K562 (cell line): ENCODE measurements around the gene DNAAF8. TPM values are rescaled to one million over a fixed set of nuclear protein-coding genes. Genes with fewer than 3 reads are reported as not detected.

Experiments
- CAMTA2 ChIP-seq: fragments of 250-450 bp; sonication (Bioruptor Pico); conservative IDR thresholded peaks from 2 replicates; pipeline ENCODE4 v1.5.1; 2022
- CREB1 ChIP-seq, 2 experiments: sonication (generic) in 1 of 2; formaldehyde crosslinking in 1 of 2; IDR thresholded peaks; 2 replicates each; pipeline versions ENCODE4 v1.6.1 to v1.8.0; 2012 to 2022; ENCODE audit warnings: inconsistent platforms in 1 of 2, mild to moderate bottlenecking in 1 of 2, missing genetic modification reagents in 1 of 2, moderate library complexity in 1 of 2
- CREM ChIP-seq: IDR thresholded peaks from 2 replicates; pipeline ENCODE4 v1.6.1; 2014; ENCODE audit warnings: antibody characterized with exemption, low read depth
- CXXC5 ChIP-seq: fragments of 250-450 bp; sonication (Bioruptor Pico); IDR thresholded peaks from 2 replicates; pipeline ENCODE4 v1.8.0; 2022; ENCODE audit warnings: inconsistent platforms, mild to moderate bottlenecking, moderate library complexity
- EGR1 ChIP-seq: fragments of 450-650 bp; conservative IDR thresholded peaks from 2 replicates; pipeline ENCODE4 v1.6.1; 2017; ENCODE audit warnings: mild to moderate bottlenecking
- HCFC1 ChIP-seq: IDR thresholded peaks from 2 replicates; pipeline ENCODE4 v1.6.1; 2012; ENCODE audit warnings: low read depth, low read length, improper control_type of control experiment
- NBN ChIP-seq: fragments of 450-650 bp; IDR thresholded peaks from 2 replicates; pipeline ENCODE4 v1.6.1; 2016; ENCODE audit warnings: low read depth, mild to moderate bottlenecking
- NCOA1 ChIP-seq: fragments of 450-650 bp; IDR thresholded peaks from 2 replicates; pipeline ENCODE4 v1.6.1; 2016; ENCODE audit warnings: low read depth
- NRF1 ChIP-seq, 2 experiments: fragments of 450-650 bp; IDR thresholded peaks in 1 of 2; conservative IDR thresholded peaks in 1 of 2; 2 replicates each; pipeline ENCODE4 v1.6.1; 2014; ENCODE audit warnings: mild to moderate bottlenecking in 2 of 2
- PTRF ChIP-seq: fragments of 450-650 bp; IDR thresholded peaks from 2 replicates; pipeline ENCODE4 v1.6.1; 2016; ENCODE audit warnings: mild to moderate bottlenecking, missing genetic modification characterization, missing compliant biosample characterization
- SREBF2 ChIP-seq: sonication (generic); formaldehyde crosslinking; IDR thresholded peaks from 2 replicates; pipeline ENCODE4 v1.4.0; 2020; ENCODE audit warnings: mild to moderate bottlenecking, missing genetic modification reagents
- TOE1 ChIP-seq, 2 experiments: fragments of 450-650 bp in 1 of 2; sonication (generic) in 1 of 2; formaldehyde crosslinking in 1 of 2; IDR thresholded peaks; 2 replicates each; pipeline versions ENCODE4 v1.7.1 to v1.8.0; 2016 to 2022; ENCODE audit warnings: borderline replicate concordance in 2 of 2, mild to moderate bottlenecking in 2 of 2, antibody characterized with exemption in 1 of 2, inconsistent platforms in 1 of 2, low read depth in 1 of 2, missing genetic modification reagents in 1 of 2, moderate library complexity in 1 of 2
- ZBTB8A ChIP-seq: fragments of 450-650 bp; IDR thresholded peaks from 2 replicates; pipeline ENCODE4 v1.6.1; 2018; ENCODE audit warnings: mild to moderate bottlenecking, moderate library complexity; ENCODE audit not compliant: partially characterized antibody
- ZNF23 ChIP-seq: fragments of 250-450 bp; sonication (Bioruptor Pico); IDR thresholded peaks from 2 replicates; pipeline ENCODE4 v1.4.0; 2020; ENCODE audit warnings: mild to moderate bottlenecking
- ZNF76 ChIP-seq: fragments of 250-450 bp; sonication (Bioruptor Pico); IDR thresholded peaks from 2 replicates; pipeline ENCODE4 v1.4.0; 2020; ENCODE audit warnings: mild to moderate bottlenecking, moderate library complexity, borderline replicate concordance
- ZNF780A ChIP-seq: fragments of 250-450 bp; sonication (Bioruptor Pico); IDR thresholded peaks from 2 replicates; pipeline ENCODE4 v1.5.0; 2021; ENCODE audit warnings: mild to moderate bottlenecking
- polyA plus RNA-seq, 8 experiments: library from polyadenylated mRNA; depleted of rRNA in 4 of 8; stranded (reverse) in 5 of 8; unstranded in 3 of 8; fragments of >200 nt; fragmentation: Nextera tagmentation in 2 of 8; fragmentation: Illumina TruSeq in 1 of 8; extraction: Ambion mirVana in 2 of 8; extraction: Trizol in 1 of 8; gene quantifications; 2 replicates each; pipeline versions ENCODE4 v1.2.1 to v1.2.3, GENCODE V29; 2011 to 2014; ENCODE audit warnings: inconsistent platforms in 1 of 8, missing spikeins in 1 of 8
- total RNA-seq, 7 experiments: library from RNA; depleted of rRNA in 6 of 7; stranded (reverse); fragments of >200 nt in 6 of 7; fragmentation: Illumina TruSeq in 2 of 7; extraction: Trizol in 2 of 7; gene quantifications; 2 replicates each; pipeline versions ENCODE4 v1.2.1 to v1.2.3, GENCODE V29; 2011 to 2021; ENCODE audit warnings: low replicate concordance in 1 of 7
- TF ChIP-seq, protein P1 (sequence below), 3 experiments: fragments of 200-800 bp in 1 of 3; sonication (Bioruptor generic) in 1 of 3; sonication (generic) in 1 of 3; formaldehyde crosslinking in 1 of 3; IDR thresholded peaks; 2 replicates each; pipeline versions ENCODE4 v1.6.1 to v1.8.0; 2016 to 2022; ENCODE audit warnings: mild to moderate bottlenecking in 2 of 3, missing compliant biosample characterization in 2 of 3, missing genetic modification characterization in 2 of 3, missing genetic modification reagents in 1 of 3
- TF ChIP-seq, protein P2 (sequence below), 2 experiments: fragments of 250-450 bp in 1 of 2; fragments of 450-650 bp in 1 of 2; sonication (Bioruptor Pico) in 1 of 2; IDR thresholded peaks; 2 replicates each; pipeline versions ENCODE4 v1.6.1 to v1.8.0; 2016 to 2021; ENCODE audit warnings: mild to moderate bottlenecking in 2 of 2, moderate library complexity in 2 of 2, missing compliant biosample characterization in 1 of 2, missing genetic modification characterization in 1 of 2
- TF ChIP-seq, protein P3 (sequence below), 2 experiments: IDR thresholded peaks; 2 replicates each; pipeline ENCODE4 v1.6.1; 2012; ENCODE audit warnings: improper control_type of control experiment in 2 of 2, low read depth in 2 of 2, low read length in 2 of 2, borderline replicate concordance in 1 of 2
- TF ChIP-seq, protein P4 (sequence below): fragments of 250-450 bp; sonication (Bioruptor Pico); IDR thresholded peaks from 2 replicates; pipeline ENCODE4 v1.9.0; 2021; ENCODE audit warnings: mild to moderate bottlenecking, inconsistent platforms

DNAAF8 gene
- total and polyA plus RNA-seq, 9 of the 15 experiments (the other 6 are each of a cell fraction or from before 2014, with no cell fraction given) = 0.04 to 0.12 (median 0.10) TPM; not detected in 6

DNA sequence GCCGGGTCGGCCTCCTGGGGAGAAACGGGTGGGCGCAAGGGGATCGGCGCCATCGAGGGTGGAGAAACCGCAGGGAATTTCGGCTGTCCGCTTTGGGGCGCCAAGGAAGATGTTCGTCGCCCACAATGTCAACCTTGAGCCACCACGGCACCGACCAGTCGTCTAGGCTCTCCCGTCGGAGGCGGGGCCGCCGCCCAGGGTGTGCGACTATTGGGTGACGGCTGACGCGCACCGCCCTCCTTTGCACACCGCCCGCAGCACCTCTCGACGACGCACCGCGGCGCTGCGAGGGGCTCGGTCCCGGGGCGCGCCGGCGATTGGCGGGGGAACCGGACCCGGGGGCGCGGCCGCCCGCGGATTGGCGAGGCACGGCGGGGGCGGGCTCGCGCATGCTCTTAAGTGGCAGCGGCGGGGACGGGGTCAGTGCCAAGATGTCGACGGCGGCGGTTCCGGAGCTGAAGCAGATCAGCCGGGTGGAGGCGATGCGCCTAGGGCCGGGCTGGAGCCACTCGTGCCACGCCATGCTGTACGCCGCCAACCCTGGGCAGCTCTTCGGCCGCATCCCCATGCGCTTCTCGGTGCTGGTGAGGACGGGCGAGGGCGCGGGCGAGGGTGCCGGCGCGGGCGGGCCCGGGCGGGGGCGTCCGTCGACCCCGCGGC is 40.9 kb upstream of the DNAAF8 start, which contains the start of gene NUDT16L1 (continued):
- TF ChIP-seq, protein P1, sequence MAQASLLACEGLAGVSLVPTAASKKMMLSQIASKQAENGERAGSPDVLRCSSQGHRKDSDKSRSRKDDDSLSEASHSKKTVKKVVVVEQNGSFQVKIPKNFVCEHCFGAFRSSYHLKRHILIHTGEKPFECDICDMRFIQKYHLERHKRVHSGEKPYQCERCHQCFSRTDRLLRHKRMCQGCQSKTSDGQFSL (CRISPR knock-in tag; IDR thresholded peaks at IDR 0.05) = no peak
- TF ChIP-seq, protein P1 (tag; IDR thresholded peaks at IDR 0.05) = no peak
- TF ChIP-seq TOE1 (IDR thresholded peaks at IDR 0.05; ENCODE audit: borderline replicate concordance) (no peak), TOE1 (CRISPR knock-in tag; IDR thresholded peaks at IDR 0.05; ENCODE audit: borderline replicate concordance, low read depth) (no peak), PTRF (no peak), ZBTB8A (no peak), ZNF780A (CRISPR knock-in tag) (no peak), ZNF76 (CRISPR knock-in tag) (no peak), NRF1 (conservative IDR thresholded peaks at IDR 0.05 in 1 of 2, IDR thresholded peaks at IDR 0.05 in 1 of 2) (peak; percentile 93 to 94), HCFC1 (0 out of 2 replicates have a peak, but pooled peaks have one; percentile 39), CXXC5 (CRISPR knock-in tag) (peak; percentile 67), SREBF2 (CRISPR knock-in tag) (no peak), ZNF23 (no peak), CAMTA2 (CRISPR knock-in tag) (no peak), CREM (peak; percentile 88), NBN (no peak), EGR1 (peak; percentile 48; the same call in 1 of the 2 replicates), NCOA1 (no peak), CREB1 (IDR thresholded peaks at IDR 0.05) (peak; percentile 66; the same call in 1 of the 2 replicates), CREB1 (CRISPR knock-in tag; IDR thresholded peaks at IDR 0.05) (peak; percentile 78)
- TF ChIP-seq, protein P2, sequence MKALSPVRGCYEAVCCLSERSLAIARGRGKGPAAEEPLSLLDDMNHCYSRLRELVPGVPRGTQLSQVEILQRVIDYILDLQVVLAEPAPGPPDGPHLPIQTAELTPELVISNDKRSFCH (CRISPR knock-in tag; IDR thresholded peaks at IDR 0.05) = no peak
- TF ChIP-seq, protein P2 (tag; IDR thresholded peaks at IDR 0.05) = no peak
- TF ChIP-seq, protein P3, sequence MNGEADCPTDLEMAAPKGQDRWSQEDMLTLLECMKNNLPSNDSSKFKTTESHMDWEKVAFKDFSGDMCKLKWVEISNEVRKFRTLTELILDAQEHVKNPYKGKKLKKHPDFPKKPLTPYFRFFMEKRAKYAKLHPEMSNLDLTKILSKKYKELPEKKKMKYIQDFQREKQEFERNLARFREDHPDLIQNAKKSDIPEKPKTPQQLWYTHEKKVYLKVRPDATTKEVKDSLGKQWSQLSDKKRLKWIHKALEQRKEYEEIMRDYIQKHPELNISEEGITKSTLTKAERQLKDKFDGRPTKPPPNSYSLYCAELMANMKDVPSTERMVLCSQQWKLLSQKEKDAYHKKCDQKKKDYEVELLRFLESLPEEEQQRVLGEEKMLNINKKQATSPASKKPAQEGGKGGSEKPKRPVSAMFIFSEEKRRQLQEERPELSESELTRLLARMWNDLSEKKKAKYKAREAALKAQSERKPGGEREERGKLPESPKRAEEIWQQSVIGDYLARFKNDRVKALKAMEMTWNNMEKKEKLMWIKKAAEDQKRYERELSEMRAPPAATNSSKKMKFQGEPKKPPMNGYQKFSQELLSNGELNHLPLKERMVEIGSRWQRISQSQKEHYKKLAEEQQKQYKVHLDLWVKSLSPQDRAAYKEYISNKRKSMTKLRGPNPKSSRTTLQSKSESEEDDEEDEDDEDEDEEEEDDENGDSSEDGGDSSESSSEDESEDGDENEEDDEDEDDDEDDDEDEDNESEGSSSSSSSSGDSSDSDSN (IDR thresholded peaks at IDR 0.05; ENCODE audit: borderline replicate concordance in 1 of 2, low read depth in 2 of 2, low read length in 2 of 2) = 0 out of 4 replicates have a peak, but pooled peaks of 1 of the 2 experiments have one; percentile 23
- TF ChIP-seq, protein P4, sequence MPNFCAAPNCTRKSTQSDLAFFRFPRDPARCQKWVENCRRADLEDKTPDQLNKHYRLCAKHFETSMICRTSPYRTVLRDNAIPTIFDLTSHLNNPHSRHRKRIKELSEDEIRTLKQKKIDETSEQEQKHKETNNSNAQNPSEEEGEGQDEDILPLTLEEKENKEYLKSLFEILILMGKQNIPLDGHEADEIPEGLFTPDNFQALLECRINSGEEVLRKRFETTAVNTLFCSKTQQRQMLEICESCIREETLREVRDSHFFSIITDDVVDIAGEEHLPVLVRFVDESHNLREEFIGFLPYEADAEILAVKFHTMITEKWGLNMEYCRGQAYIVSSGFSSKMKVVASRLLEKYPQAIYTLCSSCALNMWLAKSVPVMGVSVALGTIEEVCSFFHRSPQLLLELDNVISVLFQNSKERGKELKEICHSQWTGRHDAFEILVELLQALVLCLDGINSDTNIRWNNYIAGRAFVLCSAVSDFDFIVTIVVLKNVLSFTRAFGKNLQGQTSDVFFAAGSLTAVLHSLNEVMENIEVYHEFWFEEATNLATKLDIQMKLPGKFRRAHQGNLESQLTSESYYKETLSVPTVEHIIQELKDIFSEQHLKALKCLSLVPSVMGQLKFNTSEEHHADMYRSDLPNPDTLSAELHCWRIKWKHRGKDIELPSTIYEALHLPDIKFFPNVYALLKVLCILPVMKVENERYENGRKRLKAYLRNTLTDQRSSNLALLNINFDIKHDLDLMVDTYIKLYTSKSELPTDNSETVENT (CRISPR knock-in tag) = peak; percentile 17; the same call in 1 of the 2 replicates
